HFF-Myc (cell line): ENCODE measurements around the gene EXOC1.

Source experiments
- DNase-seq: peaks from one replicate; pipeline ENCODE4 v3.0.0-alpha.2; 2011; ENCODE audit warnings: low read depth; ENCODE audit errors: extremely low read depth
- H3K4me3 ChIP-seq: replicated peaks from 2 replicates; pipeline ENCODE4 v1.5.1; 2011; ENCODE audit warnings: low read depth, mild to moderate bottlenecking, control low read depth, low read length
- CTCF ChIP-seq: IDR thresholded peaks from 2 replicates; pipeline ENCODE4 v1.5.1; 2012; ENCODE audit warnings: mild to moderate bottlenecking, low read depth, low read length, control low read depth; ENCODE audit errors: missing control alignments

Gene EXOC1

GRCh38 chr4:55902677-55903076 lies 49.2 kb downstream of the EXOC1 start:
- no peak for DNase-seq
- TF ChIP-seq CTCF = no peak
- no peak overlapping the region for H3K4me3 ChIP-seq

- DNase-seq = no peak
- TF ChIP-seq CTCF = no peak
- no peak overlapping the region for H3K4me3 ChIP-seq
These were observed 50.1 kb downstream of the EXOC1 start for GRCh38 chr4:55903577-55903976.

- no peak for DNase-seq
- H3K4me3 ChIP-seq = no peak overlapping the region
- no peak for TF ChIP-seq CTCF
These were observed 51.1 kb downstream of the EXOC1 start for GRCh38 chr4:55904576-55904975.

- no peak for DNase-seq
- H3K4me3 ChIP-seq = no peak overlapping the region
- no peak for TF ChIP-seq CTCF
These were observed 52.9 kb downstream of the EXOC1 start for GRCh38 chr4:55906323-55906722.

- H3K4me3 ChIP-seq = no peak overlapping the region
- no peak for TF ChIP-seq CTCF
- DNase-seq = no peak
These were observed 53.5 kb downstream of the EXOC1 start for GRCh38 chr4:55906989-55907388.

GRCh38 chr4:55907469-55907868 lies 54.0 kb downstream of the EXOC1 start:
- TF ChIP-seq CTCF = no peak
- DNase-seq = no peak
- H3K4me3 ChIP-seq = no peak overlapping the region

- no peak overlapping the region for H3K4me3 ChIP-seq
- DNase-seq = no peak
- TF ChIP-seq CTCF = no peak
These were observed 56.7 kb downstream of the EXOC1 start for GRCh38 chr4:55910140-55910539.
